ENCODE results near the gene C11orf91. TPM values are rescaled to one million over a fixed set of nuclear protein-coding genes. Genes with fewer than 3 reads are reported as not detected.

Gene C11orf91
- total RNA-seq, 1 experiment from 2014 or later = not detected

Other genes starting within 250 kb of the C11orf91 start
- gene CD59, start 35.6 kb upstream of the C11orf91 start, total RNA-seq (2014; rRNA removed; shearing (Covaris generic)) = 93.3 and 97.3 TPM in 2 replicates
- gene FBXO3, start 73.7 kb upstream of the C11orf91 start, total RNA-seq (2014; rRNA removed; shearing (Covaris generic)) = 26.2 and 30.4 TPM in 2 replicates
- 0.63 and 1.2 TPM in 2 replicates for gene LMO2, start 191.2 kb upstream of the C11orf91 start, total RNA-seq (2014; rRNA removed; shearing (Covaris generic))

All from SJCRH30 (cell line).